GM21529 (cell line): ENCODE measurements around the gene WNT3.
"Not testable (repeated sequence)": the region's sequence is repeated elsewhere in the genome, so short reads cannot be mapped to it uniquely, and the experiment has no call there.

Source experiments
- ATAC-seq: cut with Tn5 transposase; IDR thresholded peaks from one replicate; pipeline ENCODE4 v1.9.1; 2021; ENCODE audit not compliant: unreplicated experiment

The WNT3 gene

GRCh38 chr17:46788300-46788699 lies 30.2 kb downstream of the WNT3 start:
- ATAC-seq, result no peak

- no peak for ATAC-seq
These were observed 31.0 kb downstream of the WNT3 start for GRCh38 chr17:46787478-46787877.

- no peak for ATAC-seq
These were observed 32.8 kb downstream of the WNT3 start for GRCh38 chr17:46785696-46786095.

GRCh38 chr17:46783031-46783593 lies 35.4 kb downstream of the WNT3 start:
- no peak for ATAC-seq

GRCh38 chr17:46782250-46782953 lies 36.1 kb downstream of the WNT3 start:
- ATAC-seq, result no peak

GRCh38 chr17:46780003-46780373 lies 38.5 kb downstream of the WNT3 start:
- no peak for ATAC-seq

- no peak for ATAC-seq
These were observed 40.3 kb downstream of the WNT3 start for GRCh38 chr17:46777943-46778915.

GRCh38 chr17:46776298-46777005 lies 42.0 kb downstream of the WNT3 start:
- ATAC-seq, result no peak

- no peak for ATAC-seq
These were observed 44.3 kb downstream of the WNT3 start for GRCh38 chr17:46774108-46774737.

GRCh38 chr17:46773676-46774075 lies 44.8 kb downstream of the WNT3 start:
- no peak for ATAC-seq

- no peak for ATAC-seq
These were observed 45.3 kb downstream of the WNT3 start for GRCh38 chr17:46773221-46773605.

- no peak for ATAC-seq
These were observed 45.8 kb downstream of the WNT3 start for GRCh38 chr17:46772475-46773220.

- no peak for ATAC-seq
These were observed 46.7 kb downstream of the WNT3 start for GRCh38 chr17:46771561-46772474.

GRCh38 chr17:46770818-46771560 lies 47.5 kb downstream of the WNT3 start:
- ATAC-seq, result no peak

- ATAC-seq, result no peak
These were observed 48.1 kb downstream of the WNT3 start for GRCh38 chr17:46770439-46770817.

- no peak for ATAC-seq
These were observed 48.7 kb downstream of the WNT3 start for GRCh38 chr17:46769531-46770438.

GRCh38 chr17:46768896-46769295 lies 49.6 kb downstream of the WNT3 start:
- ATAC-seq, result not testable (repeated sequence)
